ENCODE results near the gene STX5.
"Not testable (repeated sequence)": the region's sequence is repeated elsewhere in the genome, so short reads cannot be mapped to it uniquely, and the experiment has no call there.

STX5 gene, protein sequence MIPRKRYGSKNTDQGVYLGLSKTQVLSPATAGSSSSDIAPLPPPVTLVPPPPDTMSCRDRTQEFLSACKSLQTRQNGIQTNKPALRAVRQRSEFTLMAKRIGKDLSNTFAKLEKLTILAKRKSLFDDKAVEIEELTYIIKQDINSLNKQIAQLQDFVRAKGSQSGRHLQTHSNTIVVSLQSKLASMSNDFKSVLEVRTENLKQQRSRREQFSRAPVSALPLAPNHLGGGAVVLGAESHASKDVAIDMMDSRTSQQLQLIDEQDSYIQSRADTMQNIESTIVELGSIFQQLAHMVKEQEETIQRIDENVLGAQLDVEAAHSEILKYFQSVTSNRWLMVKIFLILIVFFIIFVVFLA

GRCh38 chr11:62831520-62832335, at the start of gene STX5:
TSS of gene STX5 (minus strand) at chr11:62832051. CDS start at chr11:62831243, 808 bp downstream.
- Mint-ChIP-seq H3K27me3 (ENCODE audit: low read depth) (no peaks in the 10 kb centered on the region), H3K4me1 (ENCODE audit: low read depth) (peaks cover 33% of the 10 kb centered on the region), H3K36me3 (ENCODE audit: low read depth) (peaks cover 41% of the 10 kb centered on the region), H3K27ac (peak within 1 kb of the TSS; percentile 99), H3K4me3 (peak within 1 kb of the TSS; percentile 91), H3K9me3 (no peaks in the 10 kb centered on the region)

GRCh38 chr11:62880803-62881578, 49.1 kb upstream of the STX5 start, which contains the start of gene SLC3A2:
TSS of gene SLC3A2 (plus strand) at chr11:62880896. CDS start at chr11:62881024, 128 bp downstream.
- H3K27me3 Mint-ChIP-seq (ENCODE audit: low read depth) = no peaks in the 10 kb centered on the region
- H3K36me3 Mint-ChIP-seq (ENCODE audit: low read depth) = peaks cover 48% of the 10 kb centered on the region
- H3K27ac Mint-ChIP-seq = peak within 1 kb of the TSS; percentile 100
- peaks cover 53% of the 10 kb centered on the region for H3K4me1 Mint-ChIP-seq (ENCODE audit: low read depth)
- H3K4me3 Mint-ChIP-seq = peak within 1 kb of the TSS; percentile 100
- no peaks in the 10 kb centered on the region for H3K9me3 Mint-ChIP-seq

GRCh38 chr11:62880231-62880802, 48.5 kb upstream of the STX5 start:
- H3K27ac Mint-ChIP-seq = peak overlapping the region; percentile 100
- H3K4me1 Mint-ChIP-seq (ENCODE audit: low read depth) = peaks cover 48% of the 10 kb centered on the region
- peaks cover 43% of the 10 kb centered on the region for H3K36me3 Mint-ChIP-seq (ENCODE audit: low read depth)
- peak overlapping the region; percentile 100 for H3K4me3 Mint-ChIP-seq
- H3K27me3 Mint-ChIP-seq (ENCODE audit: low read depth) = no peaks in the 10 kb centered on the region
- no peaks in the 10 kb centered on the region for H3K9me3 Mint-ChIP-seq

- Mint-ChIP-seq H3K4me1 (ENCODE audit: low read depth) (peaks cover 44% of the 10 kb centered on the region), H3K9me3 (no peaks in the 10 kb centered on the region), H3K36me3 (ENCODE audit: low read depth) (peaks cover 38% of the 10 kb centered on the region), H3K27ac (peak overlapping the region; percentile 100), H3K27me3 (ENCODE audit: low read depth) (no peaks in the 10 kb centered on the region), H3K4me3 (peak overlapping the region; percentile 66)
These were observed 47.6 kb upstream of the STX5 start for GRCh38 chr11:62879235-62879978.

DNA sequence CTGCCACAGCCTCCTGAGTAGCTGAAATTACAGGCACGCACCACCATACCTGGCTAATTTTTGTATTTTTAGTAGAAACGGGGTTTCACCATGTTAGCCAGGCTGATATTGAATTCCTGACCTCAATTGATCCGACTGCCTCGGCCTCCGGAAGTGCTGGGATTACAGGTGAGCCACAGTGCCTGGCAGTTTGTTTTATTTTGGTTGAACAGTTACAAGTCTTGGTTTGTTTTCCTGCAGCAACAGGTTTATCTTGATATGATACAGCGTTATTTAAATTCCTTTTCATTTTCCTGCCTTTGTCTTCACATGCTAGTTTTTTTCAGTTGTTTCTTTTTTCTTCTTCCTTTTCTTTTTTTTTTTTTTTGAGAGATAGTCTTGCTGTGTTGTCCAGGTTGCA, 44.9 kb upstream of the STX5 start:
- Mint-ChIP-seq H3K4me1 (ENCODE audit: low read depth) (peaks cover 19% of the 10 kb centered on the region), H3K36me3 (ENCODE audit: low read depth) (peaks cover 11% of the 10 kb centered on the region), H3K27me3 (ENCODE audit: low read depth) (no peaks in the 10 kb centered on the region), H3K27ac (no peak overlapping the region), H3K9me3 (no peaks in the 10 kb centered on the region), H3K4me3 (no peak overlapping the region)

GRCh38 chr11:62875698-62876478, 44.0 kb upstream of the STX5 start:
- peaks cover 8% of the 10 kb centered on the region for H3K36me3 Mint-ChIP-seq (ENCODE audit: low read depth)
- no peak overlapping the region for H3K27ac Mint-ChIP-seq
- no peaks in the 10 kb centered on the region for H3K9me3 Mint-ChIP-seq
- no peaks in the 10 kb centered on the region for H3K27me3 Mint-ChIP-seq (ENCODE audit: low read depth)
- peaks cover 18% of the 10 kb centered on the region for H3K4me1 Mint-ChIP-seq (ENCODE audit: low read depth)
- no peak overlapping the region for H3K4me3 Mint-ChIP-seq

GRCh38 chr11:62874851-62875250, 43.0 kb upstream of the STX5 start:
- Mint-ChIP-seq H3K4me1 (ENCODE audit: low read depth) (peaks cover 11% of the 10 kb centered on the region), H3K27me3 (ENCODE audit: low read depth) (no peaks in the 10 kb centered on the region), H3K36me3 (ENCODE audit: low read depth) (peaks cover 6% of the 10 kb centered on the region), H3K4me3 (no peak overlapping the region), H3K9me3 (no peaks in the 10 kb centered on the region), H3K27ac (no peak overlapping the region)

DNA sequence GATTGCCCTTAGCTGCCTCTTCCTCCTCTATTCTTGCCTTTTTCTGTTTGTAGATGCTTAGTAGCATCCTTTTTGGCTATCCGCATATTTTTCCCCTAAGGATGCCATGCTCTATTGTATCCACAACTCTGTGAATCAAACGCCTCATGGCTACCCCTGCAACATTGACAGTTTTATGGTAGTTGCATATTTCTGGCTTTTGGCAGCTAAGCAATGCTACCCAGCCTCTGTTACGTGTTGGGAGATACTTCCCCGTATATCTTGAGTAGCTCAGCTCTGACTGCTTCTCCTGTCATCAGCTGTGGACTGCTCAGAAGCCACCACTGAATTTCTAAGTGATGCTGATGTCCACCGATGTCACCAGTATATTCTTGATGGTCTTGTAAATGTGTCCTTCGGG, 33.8 kb upstream of the STX5 start:
- peaks cover 3% of the 10 kb centered on the region for H3K36me3 Mint-ChIP-seq (ENCODE audit: low read depth)
- H3K27me3 Mint-ChIP-seq (ENCODE audit: low read depth) = no peaks in the 10 kb centered on the region
- H3K9me3 Mint-ChIP-seq = no peaks in the 10 kb centered on the region
- no peak overlapping the region for H3K4me3 Mint-ChIP-seq
- no peak overlapping the region for H3K27ac Mint-ChIP-seq
- peaks cover 16% of the 10 kb centered on the region for H3K4me1 Mint-ChIP-seq (ENCODE audit: low read depth)

DNA sequence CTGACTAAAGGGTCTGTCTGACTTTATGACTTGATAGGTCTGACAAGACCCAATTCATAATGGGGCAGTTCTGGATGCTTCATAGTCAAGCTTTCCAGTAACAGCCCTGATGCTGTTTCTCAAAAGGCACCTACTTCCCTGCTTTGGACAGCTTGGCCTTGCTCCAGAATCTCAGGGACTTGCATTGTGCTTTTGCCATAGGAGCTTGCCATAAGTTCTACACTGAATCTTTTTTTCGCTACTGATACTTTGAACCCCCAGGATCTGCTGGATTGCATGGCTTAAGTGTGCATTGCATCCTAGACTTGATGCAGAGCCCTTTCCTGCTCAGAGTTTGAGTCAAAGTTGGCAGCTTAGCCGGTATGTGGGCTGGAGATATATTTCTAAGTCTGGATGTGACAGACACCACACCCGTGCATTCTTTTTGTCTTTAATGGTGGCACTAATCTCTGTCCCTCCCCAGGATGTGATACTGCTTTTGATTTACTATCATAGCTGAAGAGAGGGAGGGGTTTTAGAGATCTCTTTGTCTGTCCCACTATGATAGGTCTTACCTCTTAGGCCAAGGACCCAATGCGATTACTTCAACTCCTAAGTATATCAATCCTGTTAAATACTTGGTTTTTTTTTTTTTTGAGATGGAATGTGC, 32.0 kb upstream of the STX5 start:
- Mint-ChIP-seq H3K9me3 (no peaks in the 10 kb centered on the region), H3K4me1 (ENCODE audit: low read depth) (peaks cover 19% of the 10 kb centered on the region), H3K27ac (no peak overlapping the region), H3K27me3 (ENCODE audit: low read depth) (no peaks in the 10 kb centered on the region), H3K36me3 (ENCODE audit: low read depth) (peaks cover 3% of the 10 kb centered on the region), H3K4me3 (no peak overlapping the region)

DNA sequence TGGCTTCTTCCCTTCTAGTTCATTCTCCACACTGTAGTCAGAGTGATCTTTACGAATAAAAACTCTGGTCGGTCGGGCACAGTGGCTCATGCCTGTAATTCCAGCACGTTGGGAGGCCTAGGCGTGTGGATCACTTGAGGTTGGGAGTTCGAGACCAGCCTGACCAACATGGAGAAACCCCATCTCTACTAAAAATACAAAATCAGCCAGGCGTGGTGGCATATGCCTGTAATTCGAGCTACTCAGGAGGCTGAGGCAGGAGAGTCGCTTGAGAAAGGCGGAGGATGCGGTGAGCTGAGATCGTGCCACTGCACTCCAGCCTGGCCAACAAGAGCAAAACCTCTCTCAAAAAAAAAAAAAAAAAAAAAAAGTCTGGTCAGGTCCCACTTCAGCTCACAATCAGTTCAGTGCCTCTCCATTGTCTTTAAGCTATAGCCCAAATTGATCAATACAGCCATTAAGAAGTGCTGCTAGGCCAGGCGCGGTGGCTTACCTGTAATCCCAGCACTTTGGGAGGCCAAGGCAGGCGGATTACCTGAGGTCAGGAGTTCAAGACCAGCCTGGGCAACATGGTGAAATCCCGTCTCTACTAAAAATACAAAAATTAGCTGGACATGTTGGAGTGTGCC, 29.8 kb upstream of the STX5 start:
- not testable (repeated sequence) for H3K9me3 Mint-ChIP-seq; H3K27ac Mint-ChIP-seq; H3K27me3 Mint-ChIP-seq (ENCODE audit: low read depth); H3K36me3 Mint-ChIP-seq (ENCODE audit: low read depth); H3K4me3 Mint-ChIP-seq
- peaks cover 33% of the 10 kb centered on the region for H3K4me1 Mint-ChIP-seq (ENCODE audit: low read depth)

- peak overlapping the region; percentile 76 for H3K27ac Mint-ChIP-seq
- H3K9me3 Mint-ChIP-seq = no peaks in the 10 kb centered on the region
- peaks cover 3% of the 10 kb centered on the region for H3K36me3 Mint-ChIP-seq (ENCODE audit: low read depth)
- no peak overlapping the region for H3K4me3 Mint-ChIP-seq
- H3K4me1 Mint-ChIP-seq (ENCODE audit: low read depth) = peaks cover 38% of the 10 kb centered on the region
- no peaks in the 10 kb centered on the region for H3K27me3 Mint-ChIP-seq (ENCODE audit: low read depth)
These were observed 29.1 kb upstream of the STX5 start for GRCh38 chr11:62860835-62861563.

GRCh38 chr11:62859281-62859703, 27.4 kb upstream of the STX5 start:
- H3K27ac Mint-ChIP-seq; H3K4me3 Mint-ChIP-seq; H3K27me3 Mint-ChIP-seq (ENCODE audit: low read depth); H3K9me3 Mint-ChIP-seq: not testable (repeated sequence)
- H3K4me1 Mint-ChIP-seq (ENCODE audit: low read depth) = peaks cover 45% of the 10 kb centered on the region
- H3K36me3 Mint-ChIP-seq (ENCODE audit: low read depth) = peaks cover 15% of the 10 kb centered on the region
